NOMO-1 (cell line): ENCODE results near the gene PDCD6IP.
"Not testable (repeated sequence)": the region's sequence is repeated elsewhere in the genome, so short reads cannot be mapped to it uniquely, and the experiment has no call there.

ENCODE experiments used
- DNase-seq, 2 experiments: peaks; one replicate each; lab custom pipeline; 2025; ENCODE audit not compliant: unreplicated experiment in 2 of 2; lab: John Stamatoyannopoulos, UW

Gene PDCD6IP, protein sequence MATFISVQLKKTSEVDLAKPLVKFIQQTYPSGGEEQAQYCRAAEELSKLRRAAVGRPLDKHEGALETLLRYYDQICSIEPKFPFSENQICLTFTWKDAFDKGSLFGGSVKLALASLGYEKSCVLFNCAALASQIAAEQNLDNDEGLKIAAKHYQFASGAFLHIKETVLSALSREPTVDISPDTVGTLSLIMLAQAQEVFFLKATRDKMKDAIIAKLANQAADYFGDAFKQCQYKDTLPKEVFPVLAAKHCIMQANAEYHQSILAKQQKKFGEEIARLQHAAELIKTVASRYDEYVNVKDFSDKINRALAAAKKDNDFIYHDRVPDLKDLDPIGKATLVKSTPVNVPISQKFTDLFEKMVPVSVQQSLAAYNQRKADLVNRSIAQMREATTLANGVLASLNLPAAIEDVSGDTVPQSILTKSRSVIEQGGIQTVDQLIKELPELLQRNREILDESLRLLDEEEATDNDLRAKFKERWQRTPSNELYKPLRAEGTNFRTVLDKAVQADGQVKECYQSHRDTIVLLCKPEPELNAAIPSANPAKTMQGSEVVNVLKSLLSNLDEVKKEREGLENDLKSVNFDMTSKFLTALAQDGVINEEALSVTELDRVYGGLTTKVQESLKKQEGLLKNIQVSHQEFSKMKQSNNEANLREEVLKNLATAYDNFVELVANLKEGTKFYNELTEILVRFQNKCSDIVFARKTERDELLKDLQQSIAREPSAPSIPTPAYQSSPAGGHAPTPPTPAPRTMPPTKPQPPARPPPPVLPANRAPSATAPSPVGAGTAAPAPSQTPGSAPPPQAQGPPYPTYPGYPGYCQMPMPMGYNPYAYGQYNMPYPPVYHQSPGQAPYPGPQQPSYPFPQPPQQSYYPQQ

GRCh38 chr3:33798418-33799201 lies at the start of gene PDCD6IP:
TSS of gene PDCD6IP (plus strand) at chr3:33798630. CDS start at chr3:33798729, 99 bp downstream.
- DNase-seq: peak; percentile 81 to 92

GRCh38 chr3:33749546-33750210 lies 48.8 kb upstream of the PDCD6IP start:
- peak; percentile 91 to 98 for DNase-seq

DNA sequence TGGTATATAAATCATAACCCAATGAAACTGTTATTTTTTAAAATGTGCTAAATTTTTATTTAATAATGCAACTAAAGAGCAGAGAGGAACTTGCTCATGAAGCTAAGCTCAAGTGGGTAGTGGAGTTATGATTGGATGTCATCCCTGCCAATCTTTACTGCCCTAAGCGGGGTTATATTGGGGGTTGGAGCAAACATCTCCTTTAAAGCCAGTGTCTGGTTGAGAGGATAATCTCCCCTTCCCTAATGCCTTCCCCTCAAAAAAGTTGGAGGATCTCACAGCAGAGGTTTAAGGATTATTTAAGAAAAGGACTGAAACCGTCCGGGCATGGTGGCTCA lies 48.2 kb upstream of the PDCD6IP start:
- no peak for DNase-seq

DNA sequence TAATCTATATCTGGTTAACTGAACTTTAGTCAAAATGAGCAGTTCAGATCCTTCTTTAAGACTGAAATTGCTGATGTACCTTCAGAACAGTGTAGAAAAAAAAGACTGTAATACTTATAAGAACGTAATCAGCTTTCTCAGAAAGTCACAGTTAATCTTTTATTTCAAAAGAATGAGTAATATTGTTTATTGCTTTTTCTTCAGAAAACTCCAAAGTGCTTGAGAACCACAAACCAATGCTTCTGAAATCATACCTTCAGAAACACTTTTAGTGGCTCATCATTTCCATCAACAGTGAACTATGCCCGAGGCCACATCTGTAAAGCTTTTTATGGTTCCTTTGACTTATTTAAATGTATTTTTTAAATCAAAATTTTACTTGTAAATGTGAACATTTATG lies 47.1 kb upstream of the PDCD6IP start:
- no peak for DNase-seq

- not testable (repeated sequence) for DNase-seq
Observed at GRCh38 chr3:33754391-33754790, 44.0 kb upstream of the PDCD6IP start.

DNA sequence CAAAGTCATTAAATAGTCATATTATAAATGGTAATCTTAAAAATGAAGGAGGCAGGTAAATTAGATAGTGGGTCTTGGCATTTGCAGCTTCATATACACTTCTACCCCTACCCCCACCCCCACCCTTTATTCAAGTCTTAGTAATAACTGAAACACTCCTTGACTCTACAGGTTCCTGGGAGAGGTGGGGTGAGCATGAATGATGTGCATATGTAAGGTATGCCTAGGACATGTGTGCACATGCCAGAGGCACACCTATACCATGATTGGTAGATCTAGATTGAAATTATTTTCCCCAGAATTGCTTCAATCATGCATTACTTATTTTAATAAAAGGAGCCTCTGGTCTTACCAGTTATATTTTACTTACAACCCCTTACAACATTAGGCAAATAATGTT lies 40.1 kb upstream of the PDCD6IP start:
- no peak for DNase-seq

GRCh38 chr3:33758864-33759263 lies 39.6 kb upstream of the PDCD6IP start:
- no peak for DNase-seq

GRCh38 chr3:33768578-33769330 lies 29.7 kb upstream of the PDCD6IP start:
- no peak for DNase-seq

- DNase-seq: no peak
Observed at GRCh38 chr3:33773637-33774036, 24.8 kb upstream of the PDCD6IP start.

DNA sequence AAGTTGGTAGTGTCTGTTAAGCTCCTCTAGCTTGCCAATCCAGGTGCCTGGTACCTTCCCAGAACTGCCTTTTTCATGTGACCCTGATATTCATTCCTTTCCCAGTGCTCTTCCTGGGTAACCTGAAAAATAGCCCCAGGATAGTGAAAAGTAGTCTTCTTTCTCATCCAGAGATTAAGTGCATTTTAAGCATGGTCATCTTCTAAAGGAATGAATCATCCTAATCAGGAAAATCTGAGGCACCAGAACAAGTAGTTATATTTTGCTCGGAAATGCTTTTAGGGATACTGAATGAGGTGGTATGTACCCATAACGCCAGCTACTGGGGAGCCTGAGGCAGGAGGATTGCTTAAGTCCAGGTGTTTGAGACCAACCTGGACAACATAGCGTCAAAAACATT lies 23.1 kb upstream of the PDCD6IP start:
- no peak for DNase-seq

- DNase-seq: no peak
Observed at GRCh38 chr3:33777996-33778395, 20.4 kb upstream of the PDCD6IP start.

DNA sequence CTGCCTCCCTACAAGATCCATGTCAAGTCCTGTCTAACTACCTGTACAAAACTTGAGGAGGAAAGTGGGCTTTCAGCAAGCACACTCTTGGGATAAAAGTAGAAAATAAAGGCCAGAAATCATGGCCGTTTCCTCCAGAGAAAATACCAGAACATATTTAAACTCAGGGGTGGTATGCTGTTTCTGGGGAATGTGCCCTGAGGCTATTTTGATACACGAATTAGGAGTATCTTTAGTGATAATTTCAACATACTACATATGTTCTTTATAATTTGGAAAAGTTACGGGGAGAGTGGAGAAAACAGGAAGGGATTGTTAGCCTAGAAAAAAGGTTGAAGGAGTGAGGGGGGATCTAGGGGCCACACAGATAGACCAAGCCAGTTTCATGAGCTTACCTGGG lies 18.7 kb upstream of the PDCD6IP start:
- DNase-seq: no peak

- not testable (repeated sequence) for DNase-seq
Observed at GRCh38 chr3:33781413-33781812, 17.0 kb upstream of the PDCD6IP start.

DNA sequence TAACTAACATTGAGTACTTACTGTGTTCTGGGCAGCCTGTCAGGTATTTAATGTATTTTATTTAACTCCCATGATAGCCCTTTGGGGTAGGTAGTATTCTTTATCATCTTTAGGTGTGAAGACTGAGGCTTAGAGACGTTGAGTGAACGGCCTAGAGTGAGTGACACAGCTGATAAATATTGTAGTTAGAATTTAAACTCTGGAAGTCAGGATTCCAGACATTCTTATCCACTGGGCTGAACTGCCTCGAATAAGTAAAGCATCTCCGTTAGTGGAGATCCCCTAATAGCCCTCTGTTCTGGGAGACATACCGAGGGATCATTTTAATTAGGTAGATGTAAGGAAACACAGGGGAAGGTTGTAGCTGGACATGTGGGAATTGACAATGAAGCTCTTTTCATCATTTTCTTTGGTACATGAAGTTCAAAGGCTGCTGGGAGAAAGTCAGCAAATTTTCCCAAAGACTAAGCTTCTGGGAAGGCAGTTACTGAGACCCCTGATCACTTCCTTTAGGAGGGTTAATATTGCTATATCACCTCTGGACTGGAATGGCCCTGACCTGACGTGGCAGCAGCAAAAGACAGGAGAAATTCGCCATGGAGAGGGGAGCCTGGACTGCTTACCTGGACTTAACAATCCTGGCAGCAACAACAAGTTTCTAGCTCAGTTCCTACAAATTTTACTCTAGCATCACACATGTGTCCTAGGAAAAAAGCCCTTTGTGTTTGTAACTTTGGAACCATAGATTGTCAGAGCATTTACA lies 11.7 kb upstream of the PDCD6IP start:
- DNase-seq: no peak

DNA sequence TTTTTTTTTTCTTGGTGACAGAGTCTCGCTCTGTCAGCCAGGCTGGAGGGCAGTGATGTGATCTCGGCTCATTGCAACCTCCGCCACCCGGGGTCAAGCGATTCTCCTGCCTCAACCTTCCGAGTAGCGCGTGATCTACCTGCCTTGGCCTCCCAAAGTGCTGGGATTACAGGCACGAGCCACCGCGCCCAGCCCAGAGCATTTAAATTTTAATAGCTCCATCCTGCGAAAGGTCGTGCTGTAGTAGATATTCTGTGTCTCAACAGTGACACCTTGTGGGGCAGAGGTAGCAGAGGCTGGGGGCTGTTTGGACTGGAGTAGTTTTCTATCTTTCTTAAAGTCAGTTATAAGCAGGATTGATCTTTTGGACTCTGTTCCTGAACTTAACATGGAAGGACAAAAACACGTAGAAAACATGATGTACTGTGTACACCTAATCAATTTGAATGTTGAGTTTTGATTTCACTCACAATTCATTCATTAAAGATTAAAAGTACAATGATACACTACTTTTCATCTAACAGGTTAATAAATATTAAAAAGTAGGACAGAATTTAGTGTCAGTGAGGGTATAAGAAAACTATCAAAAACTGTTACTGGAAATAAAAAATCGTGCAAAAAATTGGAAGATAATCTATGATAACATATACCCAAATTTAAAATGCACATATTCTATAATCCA lies 11.0 kb upstream of the PDCD6IP start:
- DNase-seq: peak; percentile 48 to 74

DNA sequence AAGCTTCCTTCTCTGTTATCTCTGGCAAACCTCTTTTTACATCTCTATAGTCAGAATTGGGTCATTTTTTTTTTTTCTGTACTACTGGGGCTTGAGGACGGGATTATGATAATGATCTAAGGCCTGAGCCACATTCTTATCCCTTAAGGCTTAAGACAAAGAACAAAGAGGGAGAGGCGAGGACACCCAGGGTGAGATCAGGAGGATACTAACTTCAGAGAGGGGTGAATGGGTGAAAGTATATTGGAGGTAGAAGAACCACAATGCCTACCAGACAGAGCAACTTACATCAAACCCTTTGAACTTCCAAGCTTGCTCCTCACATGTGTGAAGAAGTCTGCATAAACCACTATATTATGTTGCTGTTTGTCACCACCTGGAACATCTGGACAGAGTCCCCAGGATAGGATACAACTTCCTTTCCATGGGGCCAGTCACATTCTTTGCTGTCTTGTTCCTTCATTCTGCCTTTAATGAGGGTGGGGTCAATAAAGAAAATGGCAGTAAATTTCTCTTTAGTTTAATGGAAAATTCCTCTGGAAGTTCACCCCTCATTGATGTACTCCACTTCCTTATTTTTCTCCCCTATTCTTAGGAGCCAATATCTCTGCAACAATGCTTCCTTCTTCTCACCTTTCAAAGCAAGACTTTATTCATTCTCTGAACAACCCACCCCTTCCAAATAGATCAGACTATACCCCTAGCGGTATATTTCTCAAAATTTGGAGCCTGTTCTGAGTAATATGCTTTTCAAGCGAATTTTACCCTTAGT lies 9.1 kb upstream of the PDCD6IP start:
- no peak for DNase-seq

DNA sequence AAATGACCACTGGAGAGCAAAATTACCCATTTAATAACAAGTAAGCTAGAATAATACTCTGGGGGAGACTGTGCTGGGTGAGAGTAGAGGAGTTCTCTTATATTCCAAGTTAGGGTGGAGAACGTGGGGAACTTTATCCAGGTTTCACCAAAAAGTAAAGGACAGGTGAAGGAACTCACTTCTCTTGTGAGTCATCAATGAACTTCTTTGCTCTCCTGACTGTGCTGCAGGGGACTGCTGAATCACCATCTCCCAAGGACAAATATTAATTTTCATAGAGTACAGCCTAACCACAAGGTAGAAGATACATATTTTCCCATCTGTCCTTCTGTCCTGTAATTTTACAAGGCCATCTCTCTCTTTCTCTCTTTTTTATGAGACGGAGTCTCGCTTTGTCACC lies 8.3 kb upstream of the PDCD6IP start:
- DNase-seq: no peak
